IPS-11a (cell line): ENCODE measurements around the gene BCAS3.

ENCODE experiments used
- H3K4me3 ChIP-seq: one replicate; pipeline ENCODE4 v1.5.1; 2013; ENCODE audit warnings: low read depth, low read length, control low read depth

BCAS3 gene

DNA sequence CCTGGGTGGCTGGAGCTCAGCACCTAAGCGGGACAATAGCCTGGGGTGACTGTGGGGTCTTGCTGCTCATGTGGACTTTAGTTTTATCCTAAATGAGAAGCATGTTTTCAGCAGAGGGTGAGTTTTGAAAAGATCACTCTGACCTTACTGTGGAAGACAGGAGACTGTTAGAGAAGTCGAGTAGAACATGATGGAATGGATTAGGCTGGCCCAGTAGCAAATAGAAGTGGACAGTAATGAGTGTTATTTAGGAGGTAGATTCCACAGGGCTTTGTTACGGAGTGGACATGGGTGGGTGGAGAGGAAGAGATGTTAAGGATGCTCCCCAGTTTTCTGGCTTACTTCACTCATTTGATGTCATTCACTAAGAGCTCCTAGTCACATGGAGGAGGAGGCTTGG is 648.7 kb downstream of the BCAS3 start:
- no peak overlapping the region for H3K4me3 ChIP-seq

DNA sequence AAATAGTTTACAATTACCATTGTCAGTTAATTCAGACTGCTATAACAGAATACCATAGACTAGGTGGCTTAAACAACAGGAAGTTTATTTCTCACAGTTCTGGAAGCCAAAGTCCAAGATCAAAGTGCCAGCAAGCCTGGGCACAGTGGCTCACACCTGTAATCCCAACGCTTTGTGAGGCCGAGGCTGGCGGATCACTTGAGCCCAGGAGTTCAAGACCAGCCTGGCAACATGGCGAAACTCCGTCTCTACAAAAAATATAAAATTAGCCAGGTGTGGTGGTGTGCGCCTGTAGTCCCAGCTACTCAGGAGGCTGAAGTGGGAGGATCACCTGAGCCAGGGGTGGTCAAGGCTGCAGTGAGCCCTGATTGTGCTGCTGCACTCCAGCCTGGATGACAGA is 650.7 kb downstream of the BCAS3 start:
- H3K4me3 ChIP-seq: no peak overlapping the region

DNA sequence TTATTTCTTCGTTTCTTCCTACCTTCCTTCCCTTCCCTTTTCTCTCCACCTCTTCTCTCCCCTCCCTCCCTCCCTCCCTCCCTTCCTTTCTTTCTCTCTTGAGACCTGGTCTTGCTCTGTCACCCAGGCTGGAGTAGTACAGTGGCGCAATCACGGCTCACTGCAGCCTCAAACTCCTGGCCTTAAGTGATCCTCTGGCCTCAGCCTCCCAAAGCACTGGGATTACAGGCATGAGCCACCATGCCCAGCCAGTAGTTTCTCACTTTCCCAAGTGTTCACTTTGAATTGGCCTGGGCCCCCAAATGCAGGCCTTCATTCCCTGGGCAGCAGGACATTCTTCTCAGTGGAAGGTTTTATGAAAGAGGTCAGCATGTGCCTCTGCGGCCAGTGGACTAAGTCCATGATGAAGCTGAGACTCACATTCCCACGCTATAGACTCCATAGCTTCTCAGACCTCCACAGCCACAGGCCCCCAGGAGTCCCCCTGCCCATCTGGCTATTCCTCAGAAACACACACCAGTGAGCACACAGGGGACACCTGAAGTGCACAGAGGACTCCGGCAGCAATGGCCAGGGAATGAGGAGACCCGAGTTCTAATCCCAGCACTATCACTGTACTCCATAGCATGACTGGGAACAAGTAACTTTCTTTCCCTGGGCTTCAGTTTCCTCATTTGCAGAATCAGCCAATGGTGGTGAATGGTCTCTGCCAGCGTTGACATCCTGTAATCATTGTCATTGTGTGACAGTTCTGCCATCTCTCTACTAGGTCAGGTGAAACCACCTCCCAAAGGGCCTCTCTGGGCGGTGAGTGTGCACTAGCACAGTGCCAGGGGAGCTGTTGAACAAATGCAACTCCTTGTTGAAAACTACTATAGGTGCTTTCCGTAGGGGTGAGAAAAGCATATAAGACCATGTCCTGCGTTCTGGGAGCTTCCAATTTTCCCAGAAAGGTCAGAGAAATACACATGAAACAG is 652.8 kb downstream of the BCAS3 start:
- H3K4me3 ChIP-seq: no peak overlapping the region

DNA sequence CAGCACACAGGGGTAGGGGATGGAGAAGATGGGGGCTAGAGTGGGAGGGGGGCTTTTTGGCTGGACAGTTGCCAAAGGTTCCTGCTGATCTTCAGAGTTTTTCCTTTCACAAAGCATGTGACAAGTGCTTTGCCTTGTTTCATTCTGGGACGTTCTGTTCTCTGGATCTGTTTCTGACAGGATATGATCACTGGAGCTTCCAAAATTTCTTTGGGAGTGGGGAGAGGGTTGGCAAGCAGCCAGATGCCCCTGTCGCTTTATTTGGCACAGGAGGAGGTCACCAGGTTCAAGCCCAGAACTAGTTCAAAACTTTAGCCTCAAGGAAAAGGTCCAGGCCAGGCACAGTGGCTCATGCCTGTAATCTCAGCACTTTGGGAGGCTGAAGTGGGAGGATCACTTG is 653.5 kb downstream of the BCAS3 start:
- no peak overlapping the region for H3K4me3 ChIP-seq

DNA sequence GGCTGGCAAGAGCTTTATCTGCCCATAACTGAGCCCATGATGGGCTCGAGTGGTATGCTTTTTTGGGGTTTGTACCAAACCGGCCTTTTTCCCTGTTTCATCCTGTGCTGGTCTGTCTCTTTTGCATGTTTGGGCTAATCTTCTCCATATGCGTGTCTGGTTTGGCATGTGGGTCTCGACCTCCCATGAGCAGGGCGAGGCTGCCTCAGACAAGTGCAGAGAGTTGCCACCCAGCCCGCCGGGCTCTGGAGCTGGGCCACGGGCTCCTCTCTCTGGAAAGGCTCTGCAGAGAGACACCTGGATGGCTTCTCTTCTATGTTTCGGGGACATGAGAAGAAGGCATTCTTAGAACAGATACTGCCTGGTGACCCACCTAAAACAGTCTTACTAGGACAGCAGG is 654.2 kb downstream of the BCAS3 start:
- H3K4me3 ChIP-seq: no peak overlapping the region

DNA sequence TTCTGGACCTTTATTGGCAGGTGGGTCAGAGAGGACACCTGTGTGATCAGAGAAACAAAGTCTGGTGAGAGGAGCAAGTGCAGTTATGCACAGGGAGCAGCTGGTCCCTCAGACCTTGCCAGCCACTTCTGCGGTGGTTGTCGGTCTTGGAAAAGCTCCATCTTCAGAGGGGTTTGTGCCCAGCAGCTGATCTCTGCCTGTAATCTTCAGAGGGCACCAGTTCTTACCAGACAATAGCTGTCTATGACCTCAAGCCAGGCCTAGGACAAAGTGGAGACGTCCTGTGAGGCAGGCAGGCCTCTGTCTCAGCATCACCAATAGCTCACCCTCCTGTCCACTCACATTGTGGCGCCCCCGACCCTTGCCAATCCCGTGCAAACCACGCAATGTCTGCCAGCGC is 655.5 kb downstream of the BCAS3 start:
- no peak overlapping the region for H3K4me3 ChIP-seq

DNA sequence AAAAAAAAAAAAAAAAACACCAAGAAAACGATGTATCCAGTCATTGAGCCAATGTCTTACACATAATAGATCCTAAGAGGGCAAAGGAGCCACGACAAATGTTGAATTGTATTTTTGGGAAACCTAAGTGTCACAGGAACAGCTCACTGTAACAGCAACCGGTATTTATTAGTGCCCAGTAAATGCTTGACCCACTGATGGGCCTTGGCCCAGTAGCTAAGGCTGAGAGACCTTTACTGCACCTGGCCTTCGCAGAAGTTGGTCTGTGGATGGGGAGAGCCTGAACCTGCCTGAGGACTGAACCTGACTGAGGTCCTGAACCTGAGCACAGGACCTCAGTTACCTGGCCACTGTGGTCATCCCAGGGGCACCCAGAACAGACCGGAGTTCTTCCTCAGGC is 657.0 kb downstream of the BCAS3 start:
- no peak overlapping the region for H3K4me3 ChIP-seq

DNA sequence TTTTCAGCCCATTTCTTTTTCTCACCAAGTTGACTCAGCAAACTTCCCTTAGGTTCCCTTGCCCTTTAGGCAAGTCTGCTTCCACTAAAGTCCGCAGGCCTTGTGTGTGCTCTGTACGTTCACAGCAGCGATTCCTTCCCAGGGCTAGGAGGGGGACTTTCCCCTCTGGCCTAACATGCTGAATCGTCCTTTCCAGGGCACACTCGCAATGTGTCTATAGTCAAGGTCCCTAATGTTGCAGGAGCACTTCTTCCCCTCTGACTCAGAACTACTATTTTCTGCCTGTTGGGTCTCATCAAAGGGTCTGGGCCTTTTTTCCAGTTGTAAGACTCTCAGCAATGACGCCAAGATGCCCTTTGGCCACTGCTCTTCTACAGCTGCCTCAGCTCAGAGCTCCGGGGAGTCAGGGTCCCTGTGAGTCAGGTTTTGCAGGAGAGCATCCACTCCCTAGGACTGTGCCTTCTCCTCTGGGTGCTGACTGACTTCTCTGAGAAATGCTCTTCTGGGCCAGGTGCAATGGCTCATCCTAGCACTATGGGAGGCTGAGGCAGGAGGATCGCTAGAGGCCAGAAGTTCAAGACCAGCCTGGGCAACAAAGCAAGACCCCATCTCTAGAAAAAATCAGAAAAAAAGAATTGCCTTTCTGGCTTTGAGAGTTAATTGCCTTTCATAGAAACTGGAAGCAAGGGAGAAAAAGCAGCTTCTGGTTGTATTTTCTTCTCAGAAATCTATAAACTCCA is 657.6 kb downstream of the BCAS3 start:
- H3K4me3 ChIP-seq: no peak overlapping the region

DNA sequence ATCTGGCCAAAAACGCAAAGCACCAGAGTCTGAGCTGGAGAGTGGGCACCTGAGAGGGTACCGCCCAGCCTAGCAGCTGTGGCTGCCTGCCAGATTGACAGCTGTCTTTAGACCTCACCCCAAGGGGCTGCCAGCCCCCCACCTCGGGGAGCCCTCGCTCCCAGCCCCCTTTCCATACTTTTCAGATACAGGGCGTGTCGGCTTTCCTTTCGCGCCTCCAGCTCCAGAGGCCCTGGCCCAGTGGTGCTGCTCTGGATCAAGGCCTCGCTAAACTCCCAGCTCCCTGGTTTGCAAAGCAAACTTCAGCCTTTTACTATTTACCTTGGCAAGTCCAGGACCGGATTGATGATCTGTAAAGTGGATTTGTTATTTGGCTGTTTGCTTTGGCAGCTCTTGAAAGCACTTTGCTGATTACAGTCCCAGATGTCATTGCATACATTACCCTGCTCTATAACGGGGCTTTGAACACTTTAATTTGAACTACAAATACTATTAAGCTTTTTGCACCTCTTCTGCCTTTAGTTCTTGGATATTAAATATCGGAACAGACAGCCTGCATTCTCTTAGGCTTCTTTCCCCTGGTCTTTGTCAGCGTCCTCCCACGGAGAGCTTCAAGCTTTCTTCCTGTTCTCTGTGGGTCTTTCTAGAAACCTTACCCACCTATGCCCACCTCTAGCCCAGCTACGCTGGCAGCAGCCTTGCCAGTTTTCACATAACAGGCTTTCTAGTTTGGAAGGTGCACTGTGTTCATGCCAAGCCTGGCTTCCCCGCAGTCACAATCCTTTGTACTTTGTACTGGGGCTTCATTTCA is 658.4 kb downstream of the BCAS3 start:
- H3K4me3 ChIP-seq: no peak overlapping the region

DNA sequence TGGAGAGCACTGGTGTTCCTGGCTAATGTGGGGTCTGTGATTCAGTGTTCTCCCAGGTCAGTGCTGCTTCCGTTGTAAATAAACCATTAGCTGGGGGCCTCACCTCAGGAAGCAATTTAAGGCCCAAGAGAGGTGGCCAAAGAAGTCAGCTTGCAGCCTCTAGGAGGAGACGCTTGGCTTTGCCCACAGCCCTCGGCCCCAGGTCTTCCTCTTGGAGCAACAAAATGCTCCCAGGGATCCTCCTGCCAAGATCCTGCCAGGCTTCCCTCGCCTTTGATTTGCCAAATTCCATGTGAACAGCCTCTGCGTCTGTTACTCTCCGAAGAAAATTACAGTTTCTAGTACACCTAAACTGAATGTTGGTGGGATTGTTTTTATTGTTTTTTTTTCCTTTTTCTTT is 659.6 kb downstream of the BCAS3 start:
- no peak overlapping the region for H3K4me3 ChIP-seq

DNA sequence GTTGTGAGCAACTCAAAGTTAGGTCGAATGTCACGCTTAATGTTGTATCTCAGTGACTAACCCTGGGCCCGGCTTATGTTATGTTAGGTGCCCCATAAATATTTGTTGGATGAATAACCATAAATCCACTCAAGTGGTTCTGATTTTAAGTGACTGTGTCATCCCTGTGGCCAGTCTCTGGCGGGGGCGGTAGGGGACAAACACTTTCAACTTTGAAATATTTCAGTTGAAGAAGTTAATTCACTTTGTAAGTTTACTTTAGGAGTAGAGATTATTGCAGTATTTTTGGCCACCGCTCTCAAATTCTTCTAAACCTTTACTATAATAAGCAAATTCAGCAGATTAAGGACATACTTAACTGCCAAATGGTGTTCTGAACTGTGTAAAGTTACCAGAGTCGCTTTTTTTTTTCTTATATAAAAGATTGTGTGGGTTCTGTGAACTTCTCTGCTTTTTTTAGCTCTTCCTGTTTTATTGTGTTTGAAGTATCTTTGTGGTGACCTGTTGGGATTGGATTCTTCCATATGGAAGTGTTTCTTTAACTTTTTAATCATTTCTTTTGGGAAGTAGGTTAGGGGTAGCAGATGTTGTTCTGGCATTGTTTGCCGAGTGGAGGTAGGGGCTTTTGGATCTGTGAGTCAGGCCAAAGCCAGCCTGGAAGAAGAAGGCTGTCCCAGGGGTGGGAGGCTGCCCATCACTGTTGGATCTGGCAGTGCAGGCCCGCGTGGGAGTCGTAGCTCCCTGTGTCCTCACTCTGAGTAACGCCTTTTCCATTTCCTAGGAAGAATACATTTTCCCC is 660.5 kb downstream of the BCAS3 start:
- H3K4me3 ChIP-seq: no peak overlapping the region

DNA sequence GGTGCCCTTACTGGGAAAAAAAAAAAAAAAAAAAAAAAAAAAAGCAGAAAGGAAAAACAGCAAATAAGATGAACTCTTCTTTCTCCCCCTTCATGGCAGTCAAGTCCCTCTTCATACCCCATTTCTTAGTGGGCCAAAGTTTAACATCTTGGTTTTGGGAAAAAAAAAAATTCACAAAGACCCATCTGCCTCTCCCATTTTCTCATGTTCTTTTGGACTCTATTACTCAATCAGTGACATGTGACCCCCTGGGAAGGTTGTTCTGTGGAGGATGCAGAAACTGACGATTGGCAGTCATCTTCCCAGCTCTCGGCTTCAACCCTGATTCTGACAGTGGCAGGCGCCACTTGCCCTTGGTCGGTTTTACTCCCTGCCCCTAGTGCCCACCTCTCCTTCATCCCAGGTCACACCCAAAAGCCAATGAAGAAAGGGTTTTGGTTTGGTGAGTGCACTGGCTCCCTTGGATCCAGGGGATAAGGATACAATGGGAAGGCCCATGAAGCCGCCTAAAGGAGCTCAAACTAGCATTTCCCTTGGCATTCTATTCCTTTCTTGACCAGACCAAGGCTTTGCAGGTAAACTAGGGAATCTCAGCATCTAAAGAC is 661.3 kb downstream of the BCAS3 start:
- no peak overlapping the region for H3K4me3 ChIP-seq

DNA sequence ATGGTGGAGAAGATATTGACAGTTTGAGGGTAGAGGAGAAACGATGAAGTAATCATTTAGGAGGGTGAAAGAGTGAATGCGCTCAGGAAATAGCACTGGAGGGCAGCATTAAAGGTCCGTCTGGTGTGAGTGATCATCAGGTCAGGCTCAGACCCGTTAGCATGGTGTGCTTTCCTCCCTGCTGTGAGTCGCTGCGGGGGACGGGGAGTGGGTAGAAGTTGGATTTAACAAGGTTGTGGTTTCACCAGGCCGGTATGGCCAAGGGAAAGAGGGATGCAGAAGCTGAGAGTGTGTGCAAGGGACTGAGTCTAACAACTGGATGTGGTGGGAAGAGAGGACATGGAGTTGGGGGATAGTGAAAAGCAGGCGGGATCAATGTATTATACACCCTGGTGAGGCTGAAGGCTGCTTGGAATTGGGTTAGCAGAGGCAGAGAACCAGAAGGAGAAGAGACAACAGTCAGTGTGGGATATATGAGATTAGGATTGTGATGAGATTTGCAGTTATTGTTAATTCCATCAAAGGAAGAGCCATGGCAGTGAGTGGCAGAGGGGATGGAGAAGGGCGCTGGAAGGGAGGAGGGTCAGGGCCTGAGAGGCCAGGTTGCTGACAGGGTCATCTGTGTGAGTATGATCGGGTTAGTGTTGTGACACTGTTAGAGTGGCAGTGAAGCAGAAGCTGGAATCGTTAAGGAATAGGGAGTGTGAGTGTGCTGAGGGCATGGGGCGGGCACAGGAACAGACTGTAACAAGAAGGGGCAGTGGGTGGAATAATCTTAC is 663.0 kb downstream of the BCAS3 start:
- H3K4me3 ChIP-seq: no peak overlapping the region

DNA sequence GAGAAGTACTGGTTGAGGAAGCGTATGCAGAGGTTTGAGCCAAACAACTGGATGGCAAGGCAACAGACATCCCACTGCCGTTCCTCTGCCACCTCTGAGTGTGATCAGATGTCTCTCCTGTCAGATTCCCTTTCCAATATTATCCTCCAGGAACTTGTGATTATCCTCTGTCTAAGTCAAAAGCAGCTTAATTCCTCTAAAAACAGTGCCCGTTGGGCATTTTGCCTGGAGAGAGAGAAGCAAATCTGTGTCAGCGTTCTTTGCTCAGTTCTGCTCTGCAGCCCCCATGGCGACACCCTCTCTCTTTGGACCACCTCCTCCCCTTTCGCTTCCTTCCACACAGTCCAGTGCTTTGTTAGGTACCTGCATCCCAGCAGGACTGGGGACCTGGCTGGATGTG is 665.9 kb downstream of the BCAS3 start:
- no peak overlapping the region for H3K4me3 ChIP-seq

DNA sequence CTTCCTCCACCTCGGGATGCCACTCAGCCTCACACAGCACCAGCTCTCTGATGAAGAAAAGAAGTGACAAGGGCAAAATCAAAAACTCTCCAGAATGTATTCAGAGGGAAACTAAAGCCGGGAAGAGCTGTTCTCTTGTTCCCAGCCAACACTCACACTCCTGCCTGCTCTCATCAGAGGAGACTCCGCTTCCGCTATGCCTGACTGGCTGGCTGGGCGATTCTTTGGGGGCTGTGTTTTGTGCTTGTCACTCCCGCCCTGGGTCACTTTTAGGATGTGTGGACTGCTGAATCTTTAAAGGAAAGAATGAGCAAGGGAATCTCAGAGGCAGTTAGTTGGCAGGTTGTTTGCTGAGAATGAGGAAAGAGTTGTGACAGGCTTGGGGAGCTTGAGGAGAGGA is 667.4 kb downstream of the BCAS3 start:
- no peak overlapping the region for H3K4me3 ChIP-seq

DNA sequence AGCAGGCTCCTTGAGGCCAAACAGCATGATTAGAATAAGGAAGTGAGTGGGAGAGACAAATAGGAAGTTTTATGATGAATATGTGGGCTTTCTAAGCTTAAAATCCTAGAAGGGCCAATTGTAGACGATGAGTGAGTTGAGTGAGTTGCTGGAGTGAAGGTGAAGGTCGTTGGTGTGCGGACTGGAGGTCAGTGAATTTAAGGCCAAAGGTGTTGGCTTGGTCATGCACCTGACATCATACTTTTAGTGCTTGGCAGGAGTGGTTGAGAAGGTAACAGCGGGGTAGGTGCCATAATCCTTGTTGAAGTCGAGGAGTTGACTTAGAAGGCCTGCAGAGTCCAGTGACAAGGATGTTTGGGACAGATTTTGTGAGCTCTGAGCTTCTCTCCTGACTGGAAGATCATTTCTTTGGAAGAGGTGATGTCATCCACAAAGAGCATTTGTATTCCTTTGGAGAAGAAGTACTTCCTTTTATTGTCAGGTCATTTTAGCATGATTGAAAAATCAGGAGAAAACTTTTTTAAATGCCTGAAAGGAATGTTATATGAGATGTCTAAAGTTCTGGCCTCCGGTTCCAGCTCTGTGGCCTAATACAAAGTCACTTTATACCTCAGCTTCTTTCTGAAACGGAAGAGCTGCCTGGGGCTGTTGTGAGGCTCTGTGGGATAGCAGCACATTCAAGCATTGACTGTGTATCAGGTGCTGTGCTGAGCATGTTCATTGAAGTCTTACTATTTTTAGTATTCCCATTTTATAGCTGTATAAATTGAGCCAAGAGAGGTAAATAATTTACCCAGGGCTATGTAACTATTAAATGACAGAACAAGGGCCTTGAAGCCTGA is 668.4 kb downstream of the BCAS3 start:
- no peak overlapping the region for H3K4me3 ChIP-seq

DNA sequence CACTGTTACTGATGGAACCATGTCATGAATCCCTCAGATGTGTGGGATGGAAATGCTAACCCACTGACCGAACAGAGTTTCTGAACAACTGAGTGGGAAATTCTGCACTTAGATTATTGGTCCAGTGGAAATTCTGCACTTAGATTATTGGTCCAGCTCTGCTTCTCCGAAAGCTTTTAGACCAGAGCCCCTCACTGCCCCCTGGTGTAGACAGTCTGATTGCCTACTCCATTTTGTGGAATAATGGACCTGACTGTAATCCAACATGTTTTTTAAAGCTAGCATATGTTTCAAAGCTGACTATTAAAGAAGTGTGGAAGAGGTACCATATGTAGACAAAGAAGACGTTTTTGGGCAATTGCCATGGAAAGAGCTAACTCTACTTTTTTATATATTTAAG is 671.7 kb downstream of the BCAS3 start:
- no peak overlapping the region for H3K4me3 ChIP-seq

DNA sequence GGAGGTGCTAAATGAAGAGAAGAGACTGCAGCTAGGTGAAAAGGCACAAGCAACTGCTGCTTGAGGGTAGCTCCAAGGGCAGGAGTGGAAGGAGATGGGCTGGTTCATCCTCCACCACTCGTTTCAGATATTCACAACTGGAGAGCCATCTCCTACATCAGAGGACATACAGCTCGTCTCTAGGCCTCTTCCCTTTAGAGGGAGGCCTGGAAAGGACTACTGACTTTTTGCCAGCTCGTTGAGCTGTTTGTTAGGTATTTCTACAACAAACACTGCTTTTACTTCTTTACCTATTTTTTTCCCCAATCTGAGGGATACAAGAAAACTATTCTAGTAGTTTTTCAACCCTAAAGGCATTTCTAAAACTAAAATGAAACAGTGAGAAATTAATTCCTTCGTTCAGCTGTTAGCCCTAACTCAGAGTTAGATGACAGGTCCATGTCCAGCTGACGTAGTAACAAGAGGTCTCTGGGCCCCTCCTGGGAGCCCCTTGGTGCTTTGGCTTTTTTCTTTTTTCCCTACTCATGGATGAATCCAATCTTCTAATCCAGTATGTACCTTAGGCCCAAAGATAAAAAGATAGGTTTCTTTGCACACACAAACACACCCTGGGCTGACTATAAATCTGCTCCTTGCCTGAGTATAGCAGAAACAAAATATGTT is 674.2 kb downstream of the BCAS3 start:
- H3K4me3 ChIP-seq: no peak overlapping the region
